Measurements from ENCODE around the gene MLF1. TPM values are rescaled to one million over a fixed set of nuclear protein-coding genes. Genes with fewer than 3 reads are reported as not detected.

Gene MLF1
- total RNA-seq, 4 donors from 2014 or later = 11.2 to 22.8 (median 15.4) TPM

DNA sequence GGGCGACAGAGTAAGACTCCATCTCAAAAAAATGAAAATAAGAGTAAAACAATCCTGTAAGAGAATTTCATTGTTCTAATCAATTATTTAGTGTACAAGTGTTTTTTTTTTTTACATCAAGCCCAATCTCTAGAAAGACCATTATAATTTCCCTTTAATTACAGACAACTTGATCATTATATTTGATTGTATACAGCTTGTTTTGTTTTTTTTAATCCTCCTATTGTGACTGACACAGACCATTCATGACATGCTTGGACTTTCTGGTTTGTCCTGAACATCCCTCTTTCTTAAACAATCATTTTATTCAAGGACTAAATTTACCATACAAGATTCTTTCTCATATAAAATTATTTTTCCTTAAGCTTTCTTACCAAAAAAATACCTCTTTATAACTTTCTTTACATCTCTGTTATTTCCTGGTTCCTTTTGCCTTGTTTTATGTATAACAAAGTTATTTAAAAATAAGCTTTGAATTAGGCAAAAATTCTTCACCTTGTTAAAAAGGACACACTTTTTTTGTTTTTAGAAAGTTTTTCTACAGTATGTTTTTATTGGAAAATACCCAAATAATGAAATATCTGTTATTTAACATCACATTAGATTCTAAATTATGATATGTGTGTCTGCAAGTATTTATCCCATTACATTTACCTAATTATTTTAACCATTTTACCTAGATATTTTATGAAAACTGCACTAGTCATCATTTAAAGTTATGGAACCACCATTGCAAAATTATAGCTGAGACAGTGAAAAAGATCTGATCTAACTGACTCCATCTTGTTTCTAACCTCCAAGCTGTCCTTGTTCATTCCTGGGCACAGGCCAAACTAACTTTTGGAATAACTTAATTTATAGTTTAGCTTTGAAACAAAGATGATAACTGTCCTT, 47.2 kb downstream of the MLF1 start:
- no peaks in the 10 kb centered on the region for H3K4me1 ChIP-seq
- intact Hi-C loops (cut with DNase I) = no loop called here
- no peak for DNase-seq
- 61 to 66% methylated on average over 1 of the region's 1 CpG for WGBS, 2 donors
- no peaks in the 10 kb centered on the region for H3K27me3 ChIP-seq
- H3K27ac ChIP-seq = no peak overlapping the region
- H3K4me3 ChIP-seq (replicated peaks in 1 of 3) = no peak overlapping the region
- TF ChIP-seq, protein P1, sequence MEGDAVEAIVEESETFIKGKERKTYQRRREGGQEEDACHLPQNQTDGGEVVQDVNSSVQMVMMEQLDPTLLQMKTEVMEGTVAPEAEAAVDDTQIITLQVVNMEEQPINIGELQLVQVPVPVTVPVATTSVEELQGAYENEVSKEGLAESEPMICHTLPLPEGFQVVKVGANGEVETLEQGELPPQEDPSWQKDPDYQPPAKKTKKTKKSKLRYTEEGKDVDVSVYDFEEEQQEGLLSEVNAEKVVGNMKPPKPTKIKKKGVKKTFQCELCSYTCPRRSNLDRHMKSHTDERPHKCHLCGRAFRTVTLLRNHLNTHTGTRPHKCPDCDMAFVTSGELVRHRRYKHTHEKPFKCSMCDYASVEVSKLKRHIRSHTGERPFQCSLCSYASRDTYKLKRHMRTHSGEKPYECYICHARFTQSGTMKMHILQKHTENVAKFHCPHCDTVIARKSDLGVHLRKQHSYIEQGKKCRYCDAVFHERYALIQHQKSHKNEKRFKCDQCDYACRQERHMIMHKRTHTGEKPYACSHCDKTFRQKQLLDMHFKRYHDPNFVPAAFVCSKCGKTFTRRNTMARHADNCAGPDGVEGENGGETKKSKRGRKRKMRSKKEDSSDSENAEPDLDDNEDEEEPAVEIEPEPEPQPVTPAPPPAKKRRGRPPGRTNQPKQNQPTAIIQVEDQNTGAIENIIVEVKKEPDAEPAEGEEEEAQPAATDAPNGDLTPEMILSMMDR (IDR thresholded peaks at IDR 0.05) = no peak
- no peak for TF ChIP-seq POLR2A (IDR thresholded peaks at IDR 0.05)
- no peaks in the 10 kb centered on the region for H3K9me3 ChIP-seq
- no peaks in the 10 kb centered on the region for H3K36me3 ChIP-seq

DNA sequence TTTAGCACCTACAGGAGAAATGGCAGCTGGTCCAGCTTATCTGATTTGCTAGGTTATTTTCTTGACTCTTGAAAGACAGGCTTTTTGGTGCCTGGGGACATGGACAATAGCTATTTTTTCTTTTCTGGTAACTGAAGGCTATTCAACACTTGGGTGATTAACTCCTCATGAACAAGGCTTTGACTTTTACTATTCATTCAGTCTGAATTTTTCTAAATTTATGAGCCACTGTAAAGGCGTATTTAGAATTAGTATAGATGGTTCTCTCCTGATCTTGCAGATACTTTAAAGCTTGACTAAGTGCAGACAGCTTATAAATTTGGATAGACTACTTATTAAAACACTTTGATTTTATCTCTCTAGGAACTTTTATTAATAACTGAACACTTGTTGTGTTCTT, 54.9 kb downstream of the MLF1 start:
- no peaks in the 10 kb centered on the region for H3K36me3 ChIP-seq
- TF ChIP-seq POLR2A (IDR thresholded peaks at IDR 0.05) = no peak
- TF ChIP-seq, protein P1 (IDR thresholded peaks at IDR 0.05) = no peak
- H3K27me3 ChIP-seq = no peaks in the 10 kb centered on the region
- no peak for DNase-seq
- intact Hi-C loops (cut with DNase I) = no loop called here
- H3K27ac ChIP-seq = no peak overlapping the region
- 0 to 95% methylated on average over 1 of the region's 1 CpG for WGBS, 2 donors
- H3K4me1 ChIP-seq = no peaks in the 10 kb centered on the region
- H3K9me3 ChIP-seq = no peaks in the 10 kb centered on the region
- H3K4me3 ChIP-seq (replicated peaks in 1 of 3) = no peak overlapping the region

DNA sequence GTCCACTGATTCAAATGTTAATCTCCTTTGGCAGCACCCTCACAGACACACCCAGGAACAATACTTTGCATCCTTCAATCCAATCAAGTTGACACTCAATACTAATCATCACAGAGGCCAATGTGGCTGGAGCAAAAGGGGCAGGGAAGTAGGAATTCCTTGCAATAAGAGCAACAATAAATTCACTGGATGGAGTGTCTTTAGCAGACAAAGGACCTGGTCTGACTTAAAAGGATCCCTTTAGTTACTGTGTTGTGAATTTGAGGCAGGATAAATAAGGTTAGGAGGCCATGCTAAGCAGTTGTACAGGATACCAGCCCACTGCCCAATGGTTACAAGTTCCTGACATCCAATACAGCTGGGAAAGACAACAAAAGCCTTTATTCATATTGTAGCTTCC, 61.0 kb downstream of the MLF1 start:
- TF ChIP-seq POLR2A (IDR thresholded peaks at IDR 0.05) = no peak
- TF ChIP-seq, protein P1 (IDR thresholded peaks at IDR 0.05) = no peak

DNA sequence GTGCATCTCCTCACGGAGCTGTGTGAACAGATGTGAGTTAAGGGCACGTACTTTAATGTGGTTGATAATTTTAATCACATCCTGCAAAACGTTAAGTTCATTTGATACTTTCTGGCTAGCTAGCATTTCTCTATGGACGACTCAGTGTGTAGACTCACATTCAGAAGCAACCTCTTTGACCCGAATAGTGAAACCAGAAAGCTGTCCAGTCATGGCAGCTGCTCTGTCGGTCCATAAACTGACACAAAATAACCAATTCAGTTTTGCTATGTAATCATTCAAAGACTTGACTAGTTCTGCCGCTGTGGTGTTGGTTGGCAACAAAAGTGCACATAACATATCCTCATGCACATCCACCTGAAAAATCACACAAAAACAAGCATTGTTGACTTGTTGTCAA, 69.7 kb downstream of the MLF1 start:
- Histone ChIP-seq H3K4me1 (peaks cover 6 to 7% of the 10 kb centered on the region in 2 donors), H3K9me3 (no peaks in the 10 kb centered on the region), H3K36me3 (no peaks in the 10 kb centered on the region), H3K27me3 (no peaks in the 10 kb centered on the region), H3K4me3 (replicated peaks in 1 of 3) (no peak overlapping the region), H3K27ac (no peak overlapping the region)
- TF ChIP-seq, protein P1 (IDR thresholded peaks at IDR 0.05) = no peak
- no peak for TF ChIP-seq POLR2A (IDR thresholded peaks at IDR 0.05)
- DNase-seq = no peak
- intact Hi-C loops (cut with DNase I) = no loop called here
- 85 to 86% methylated on average over 7 of the region's 7 CpGs for WGBS, 2 donors

More for the DNA sequence above, 61.0 kb downstream of the MLF1 start:
- Histone ChIP-seq H3K4me3 (replicated peaks in 1 of 3) (no peak overlapping the region), H3K27ac (no peak overlapping the region), H3K4me1 (no peaks in the 10 kb centered on the region), H3K36me3 (no peaks in the 10 kb centered on the region), H3K27me3 (no peaks in the 10 kb centered on the region), H3K9me3 (no peaks in the 10 kb centered on the region)
- DNase-seq = no peak
- intact Hi-C loops (cut with DNase I) = no loop called here

DNA sequence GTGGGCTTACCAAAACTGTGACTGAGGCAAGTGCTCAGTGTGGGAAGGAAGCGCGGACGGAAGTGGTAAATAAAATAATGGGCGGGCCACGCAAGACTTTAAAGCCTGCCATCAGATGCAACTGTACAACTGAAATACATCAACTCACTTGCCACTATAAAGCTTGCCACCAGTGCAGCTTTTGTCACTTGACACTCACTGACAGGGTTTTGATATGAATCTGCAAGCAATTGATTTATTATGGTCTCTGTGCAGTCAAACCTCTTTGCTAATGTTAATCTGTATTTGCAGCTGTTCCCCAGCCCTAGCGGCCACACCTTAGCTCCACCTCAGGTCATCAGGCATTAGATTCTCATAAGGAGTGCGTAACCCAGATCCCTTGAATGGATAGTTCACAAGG, 71.0 kb downstream of the MLF1 start:
- Histone ChIP-seq H3K4me1 (peaks cover 6 to 7% of the 10 kb centered on the region in 2 donors), H3K36me3 (peaks cover 0 to 2% of the 10 kb centered on the region in 2 donors), H3K9me3 (no peaks in the 10 kb centered on the region), H3K27ac (no peak overlapping the region), H3K27me3 (no peaks in the 10 kb centered on the region), H3K4me3 (replicated peaks in 1 of 3) (no peak overlapping the region)
- 93 to 97% methylated on average over 7 of the region's 7 CpGs for WGBS, 2 donors
- DNase-seq = no peak
- intact Hi-C loops (cut with DNase I) = no loop called here
- TF ChIP-seq, protein P1 (IDR thresholded peaks at IDR 0.05) = no peak
- no peak for TF ChIP-seq POLR2A (IDR thresholded peaks at IDR 0.05)
